DND-41 (cell line): ENCODE data around the gene LRRN2.

Source experiments
- CTCF ChIP-seq: IDR thresholded peaks from 2 replicates; pipeline ENCODE4 v1.5.1; 2012; ENCODE audit warnings: borderline replicate concordance, low read length, moderate library complexity, mild to moderate bottlenecking; ENCODE audit not compliant: poor library complexity, severe bottlenecking; ENCODE audit errors: extremely low read depth
- EZH2 ChIP-seq: IDR thresholded peaks from 3 replicates; pipeline ENCODE4 v1.6.1; 2012; ENCODE audit warnings: borderline replicate concordance, low read depth, mild to moderate bottlenecking, moderate library complexity, low read length, inconsistent platforms; ENCODE audit not compliant: severe bottlenecking

GRCh38 chr1:204678721-204679475, 6.6 kb downstream of the LRRN2 start:
- TF ChIP-seq CTCF, result no peak
- TF ChIP-seq EZH2, result no peak
